Activated naive CD8-positive, alpha-beta T cell treated with anti-CD3 and anti-CD28 coated beads, Interleukin-2, amount 50 U/mL, for 24 hours (primary cell): ENCODE data around the gene APBA2.

ENCODE experiments used
- ATAC-seq: fragments of 150-1000 bp; cut with Tn5 transposase; one replicate; pipeline ENCODE4 v1.10.0; 2021
- DNase-seq: peaks from one replicate; pipeline ENCODE4 v3.0.0; 2021
- H3K27ac Mint-ChIP-seq: one replicate; pipeline ENCODE4 v1.8.0; 2021; ENCODE audit warnings: mild to moderate bottlenecking, mixed read lengths
- H3K27me3 Mint-ChIP-seq: one replicate; pipeline ENCODE4 v1.8.0; 2021; ENCODE audit warnings: mixed read lengths
- H3K36me3 Mint-ChIP-seq: one replicate; pipeline ENCODE4 v1.8.0; 2021; ENCODE audit warnings: low read depth, mixed read lengths
- H3K4me1 Mint-ChIP-seq: one replicate; pipeline ENCODE4 v1.8.0; 2021; ENCODE audit warnings: mixed read lengths
- H3K4me3 Mint-ChIP-seq: one replicate; pipeline ENCODE4 v1.8.0; 2021; ENCODE audit warnings: mild to moderate bottlenecking, moderate library complexity, mixed read lengths
- H3K9me3 Mint-ChIP-seq: one replicate; pipeline ENCODE4 v1.8.0; 2021; ENCODE audit warnings: mixed read lengths

APBA2 gene

GRCh38 chr15:29134239-29134638 is 248.5 kb downstream of the APBA2 start:
- H3K4me1 Mint-ChIP-seq = peaks cover 1% of the 10 kb centered on the region
- no peak for ATAC-seq
- DNase-seq = no peak
- H3K4me3 Mint-ChIP-seq = no peak overlapping the region
- H3K27me3 Mint-ChIP-seq = peaks cover 22% of the 10 kb centered on the region
- H3K36me3 Mint-ChIP-seq = no peaks in the 10 kb centered on the region
- H3K27ac Mint-ChIP-seq = no peak overlapping the region
- H3K9me3 Mint-ChIP-seq = no peaks in the 10 kb centered on the region

GRCh38 chr15:29134641-29135308 is 249.0 kb downstream of the APBA2 start:
- no peak for ATAC-seq
- DNase-seq = no peak
- H3K9me3 Mint-ChIP-seq = no peaks in the 10 kb centered on the region

GRCh38 chr15:29135309-29135657 is 249.5 kb downstream of the APBA2 start:
- ATAC-seq (no peak), DNase-seq (no peak)
- Mint-ChIP-seq H3K9me3 (no peaks in the 10 kb centered on the region), H3K27ac (no peak overlapping the region), H3K4me3 (no peak overlapping the region), H3K36me3 (no peaks in the 10 kb centered on the region), H3K4me1 (peaks cover 5% of the 10 kb centered on the region), H3K27me3 (peaks cover 29% of the 10 kb centered on the region)

More at GRCh38 chr15:29134641-29135308, 249.0 kb downstream of the APBA2 start:
- no peak overlapping the region for H3K27ac Mint-ChIP-seq
- H3K4me3 Mint-ChIP-seq = no peak overlapping the region
- peaks cover 25% of the 10 kb centered on the region for H3K27me3 Mint-ChIP-seq
- H3K36me3 Mint-ChIP-seq = no peaks in the 10 kb centered on the region
- H3K4me1 Mint-ChIP-seq = peaks cover 3% of the 10 kb centered on the region

- no peak for DNase-seq
- Mint-ChIP-seq H3K4me1 (peaks cover 5% of the 10 kb centered on the region), H3K36me3 (no peaks in the 10 kb centered on the region), H3K27ac (no peak overlapping the region), H3K4me3 (no peak overlapping the region), H3K27me3 (peaks cover 34% of the 10 kb centered on the region), H3K9me3 (no peaks in the 10 kb centered on the region)
- ATAC-seq = no peak
Observed at GRCh38 chr15:29135702-29136646, 250.2 kb downstream of the APBA2 start.

- DNase-seq = no peak
- H3K27me3 Mint-ChIP-seq = peaks cover 52% of the 10 kb centered on the region
- no peak for ATAC-seq
- no peak overlapping the region for H3K27ac Mint-ChIP-seq
- H3K36me3 Mint-ChIP-seq = no peaks in the 10 kb centered on the region
- H3K4me3 Mint-ChIP-seq = no peak overlapping the region
- H3K4me1 Mint-ChIP-seq = peaks cover 4% of the 10 kb centered on the region
- no peaks in the 10 kb centered on the region for H3K9me3 Mint-ChIP-seq
Observed at GRCh38 chr15:29138260-29138659, 252.5 kb downstream of the APBA2 start.

- H3K27me3 Mint-ChIP-seq = peaks cover 58% of the 10 kb centered on the region
Observed at GRCh38 chr15:29139072-29139471, 253.3 kb downstream of the APBA2 start.

GRCh38 chr15:29139540-29140459 is 254.0 kb downstream of the APBA2 start:
- Mint-ChIP-seq H3K36me3 (no peaks in the 10 kb centered on the region), H3K4me1 (peaks cover 6% of the 10 kb centered on the region), H3K9me3 (no peaks in the 10 kb centered on the region), H3K4me3 (no peak overlapping the region), H3K27ac (no peak overlapping the region), H3K27me3 (peaks cover 62% of the 10 kb centered on the region)
- peak; percentile 81 for ATAC-seq
- peak; percentile 70 for DNase-seq

More at GRCh38 chr15:29139072-29139471, 253.3 kb downstream of the APBA2 start:
- H3K27ac Mint-ChIP-seq = no peak overlapping the region
- no peaks in the 10 kb centered on the region for H3K9me3 Mint-ChIP-seq
- H3K4me1 Mint-ChIP-seq = peaks cover 6% of the 10 kb centered on the region
- no peak overlapping the region for H3K4me3 Mint-ChIP-seq
- DNase-seq (no peak), ATAC-seq (no peak)
- H3K36me3 Mint-ChIP-seq = no peaks in the 10 kb centered on the region

- no peak overlapping the region for H3K27ac Mint-ChIP-seq
- H3K4me3 Mint-ChIP-seq = no peak overlapping the region
- peaks cover 6% of the 10 kb centered on the region for H3K4me1 Mint-ChIP-seq
- H3K36me3 Mint-ChIP-seq = no peaks in the 10 kb centered on the region
- peaks cover 59% of the 10 kb centered on the region for H3K27me3 Mint-ChIP-seq
- H3K9me3 Mint-ChIP-seq = no peaks in the 10 kb centered on the region
- no peak for ATAC-seq
- DNase-seq = no peak
Observed at GRCh38 chr15:29140475-29141307, 254.9 kb downstream of the APBA2 start.

- Mint-ChIP-seq H3K27ac (no peak overlapping the region), H3K9me3 (no peaks in the 10 kb centered on the region), H3K27me3 (peaks cover 61% of the 10 kb centered on the region), H3K4me3 (no peak overlapping the region), H3K36me3 (no peaks in the 10 kb centered on the region), H3K4me1 (peaks cover 6% of the 10 kb centered on the region)
- ATAC-seq = no peak
- no peak for DNase-seq
Observed at GRCh38 chr15:29141308-29142128, 255.7 kb downstream of the APBA2 start.

GRCh38 chr15:29142129-29142747 is 256.5 kb downstream of the APBA2 start:
- peaks cover 59% of the 10 kb centered on the region for H3K27me3 Mint-ChIP-seq
- no peak for ATAC-seq

GRCh38 chr15:29143293-29143692 is 257.5 kb downstream of the APBA2 start:
- Mint-ChIP-seq H3K27me3 (peaks cover 56% of the 10 kb centered on the region), H3K36me3 (no peaks in the 10 kb centered on the region), H3K4me3 (no peak overlapping the region), H3K27ac (no peak overlapping the region), H3K9me3 (no peaks in the 10 kb centered on the region), H3K4me1 (peaks cover 10% of the 10 kb centered on the region)
- ATAC-seq (no peak), DNase-seq (no peak)

More at GRCh38 chr15:29142129-29142747, 256.5 kb downstream of the APBA2 start:
- Mint-ChIP-seq H3K4me3 (no peak overlapping the region), H3K36me3 (no peaks in the 10 kb centered on the region), H3K9me3 (no peaks in the 10 kb centered on the region), H3K27ac (no peak overlapping the region), H3K4me1 (peaks cover 6% of the 10 kb centered on the region)
- no peak for DNase-seq

GRCh38 chr15:29143909-29144635 is 258.3 kb downstream of the APBA2 start:
- Mint-ChIP-seq H3K36me3 (no peaks in the 10 kb centered on the region), H3K9me3 (no peaks in the 10 kb centered on the region), H3K4me3 (no peak overlapping the region), H3K27me3 (peaks cover 49% of the 10 kb centered on the region), H3K4me1 (peaks cover 10% of the 10 kb centered on the region), H3K27ac (no peak overlapping the region)
- ATAC-seq = peak; percentile 22
- no peak for DNase-seq
